Activated naive CD8-positive, alpha-beta T cell treated with anti-CD3 and anti-CD28 coated beads for 36 hours (primary cell): Measurements from ENCODE around the gene EVC. TPM values are rescaled to one million over a fixed set of nuclear protein-coding genes. Genes with fewer than 3 reads are reported as not detected.
A peak's percentile ranks its signal among the peaks of the same experiment; 100 is the strongest.

Experiments used
- DNase-seq: peaks from one replicate; pipeline ENCODE4 v3.0.0; 2021
- H3K27ac Mint-ChIP-seq: one replicate; pipeline ENCODE4 v1.8.0; 2022; ENCODE audit warnings: mild to moderate bottlenecking, moderate library complexity, mixed read lengths
- H3K27me3 Mint-ChIP-seq: one replicate; pipeline ENCODE4 v1.8.0; 2022; ENCODE audit warnings: mild to moderate bottlenecking, mixed read lengths
- H3K36me3 Mint-ChIP-seq: one replicate; pipeline ENCODE4 v1.8.0; 2021; ENCODE audit warnings: mild to moderate bottlenecking, mixed read lengths
- H3K4me1 Mint-ChIP-seq: one replicate; pipeline ENCODE4 v1.8.0; 2021; ENCODE audit warnings: mixed read lengths
- H3K4me3 Mint-ChIP-seq: one replicate; pipeline ENCODE4 v1.8.0; 2022; ENCODE audit warnings: mild to moderate bottlenecking, moderate library complexity, mixed read lengths
- H3K9me3 Mint-ChIP-seq: one replicate; pipeline ENCODE4 v1.8.0; 2022; ENCODE audit warnings: mixed read lengths
- total RNA-seq, 2 experiments: library from RNA; stranded (reverse); gene quantifications; one replicate each; pipeline ENCODE4 v1.2.3, GENCODE V29; 2021

Gene EVC
- total RNA-seq, 2 experiments from 2014 or later, result 0.06 to 0.08 TPM

- H3K27me3 Mint-ChIP-seq, result no peaks in the 10 kb centered on the region
- DNase-seq, result no peak
- H3K4me1 Mint-ChIP-seq, result no peaks in the 10 kb centered on the region
- no peaks in the 10 kb centered on the region for H3K36me3 Mint-ChIP-seq
- H3K27ac Mint-ChIP-seq, result no peak overlapping the region
- H3K9me3 Mint-ChIP-seq, result no peaks in the 10 kb centered on the region
- no peak overlapping the region for H3K4me3 Mint-ChIP-seq
Observed at GRCh38 chr4:5793514-5793913, 82.5 kb downstream of the EVC start.

- DNase-seq, result no peak
- no peaks in the 10 kb centered on the region for H3K27me3 Mint-ChIP-seq
- no peaks in the 10 kb centered on the region for H3K36me3 Mint-ChIP-seq
- no peaks in the 10 kb centered on the region for H3K4me1 Mint-ChIP-seq
- no peak overlapping the region for H3K4me3 Mint-ChIP-seq
- no peaks in the 10 kb centered on the region for H3K9me3 Mint-ChIP-seq
- no peak overlapping the region for H3K27ac Mint-ChIP-seq
Observed at GRCh38 chr4:5795580-5795979, 84.6 kb downstream of the EVC start.

- H3K27ac Mint-ChIP-seq, result no peak overlapping the region
- DNase-seq, result no peak
- H3K4me1 Mint-ChIP-seq, result no peaks in the 10 kb centered on the region
- no peak overlapping the region for H3K4me3 Mint-ChIP-seq
- H3K36me3 Mint-ChIP-seq, result no peaks in the 10 kb centered on the region
- H3K27me3 Mint-ChIP-seq, result no peaks in the 10 kb centered on the region
- H3K9me3 Mint-ChIP-seq, result no peaks in the 10 kb centered on the region
Observed at GRCh38 chr4:5796976-5797375, 86.0 kb downstream of the EVC start.

GRCh38 chr4:5797866-5798265, 86.9 kb downstream of the EVC start:
- DNase-seq, result no peak
- no peaks in the 10 kb centered on the region for H3K4me1 Mint-ChIP-seq
- H3K27me3 Mint-ChIP-seq, result no peaks in the 10 kb centered on the region
- H3K27ac Mint-ChIP-seq, result no peak overlapping the region
- no peaks in the 10 kb centered on the region for H3K9me3 Mint-ChIP-seq
- H3K36me3 Mint-ChIP-seq, result no peaks in the 10 kb centered on the region
- no peak overlapping the region for H3K4me3 Mint-ChIP-seq

- no peaks in the 10 kb centered on the region for H3K9me3 Mint-ChIP-seq
- no peak for DNase-seq
- H3K4me3 Mint-ChIP-seq, result no peak overlapping the region
- no peaks in the 10 kb centered on the region for H3K36me3 Mint-ChIP-seq
- no peaks in the 10 kb centered on the region for H3K27me3 Mint-ChIP-seq
- H3K4me1 Mint-ChIP-seq, result no peaks in the 10 kb centered on the region
- no peak overlapping the region for H3K27ac Mint-ChIP-seq
Observed at GRCh38 chr4:5798462-5798861, 87.5 kb downstream of the EVC start.

- Mint-ChIP-seq H3K36me3 (no peaks in the 10 kb centered on the region), H3K27me3 (no peaks in the 10 kb centered on the region), H3K9me3 (no peaks in the 10 kb centered on the region), H3K4me1 (no peaks in the 10 kb centered on the region), H3K4me3 (no peak overlapping the region), H3K27ac (peak overlapping the region; percentile 36)
- no peak for DNase-seq
Observed at GRCh38 chr4:5798946-5799345, 87.9 kb downstream of the EVC start.

- Mint-ChIP-seq H3K27me3 (no peaks in the 10 kb centered on the region), H3K9me3 (no peaks in the 10 kb centered on the region), H3K36me3 (no peaks in the 10 kb centered on the region), H3K27ac (no peak overlapping the region), H3K4me1 (no peaks in the 10 kb centered on the region), H3K4me3 (no peak overlapping the region)
- DNase-seq, result no peak
Observed at GRCh38 chr4:5799406-5799805, 88.4 kb downstream of the EVC start.

GRCh38 chr4:5800496-5800895, 89.5 kb downstream of the EVC start:
- Mint-ChIP-seq H3K9me3 (no peaks in the 10 kb centered on the region), H3K4me3 (no peak overlapping the region), H3K27ac (no peak overlapping the region), H3K36me3 (no peaks in the 10 kb centered on the region), H3K4me1 (no peaks in the 10 kb centered on the region), H3K27me3 (no peaks in the 10 kb centered on the region)
- DNase-seq, result no peak

GRCh38 chr4:5801696-5802095, 90.7 kb downstream of the EVC start:
- H3K4me3 Mint-ChIP-seq, result no peak overlapping the region
- H3K27ac Mint-ChIP-seq, result no peak overlapping the region
- no peaks in the 10 kb centered on the region for H3K4me1 Mint-ChIP-seq
- no peaks in the 10 kb centered on the region for H3K9me3 Mint-ChIP-seq
- H3K27me3 Mint-ChIP-seq, result no peaks in the 10 kb centered on the region
- DNase-seq, result no peak
- no peaks in the 10 kb centered on the region for H3K36me3 Mint-ChIP-seq

- Mint-ChIP-seq H3K4me3 (no peak overlapping the region), H3K27ac (no peak overlapping the region), H3K36me3 (no peaks in the 10 kb centered on the region), H3K27me3 (no peaks in the 10 kb centered on the region), H3K9me3 (no peaks in the 10 kb centered on the region), H3K4me1 (no peaks in the 10 kb centered on the region)
- no peak for DNase-seq
Observed at GRCh38 chr4:5802565-5802964, 91.6 kb downstream of the EVC start.

GRCh38 chr4:5804656-5805055, 93.7 kb downstream of the EVC start:
- Mint-ChIP-seq H3K4me1 (no peaks in the 10 kb centered on the region), H3K4me3 (no peak overlapping the region), H3K36me3 (no peaks in the 10 kb centered on the region), H3K27ac (no peak overlapping the region), H3K9me3 (no peaks in the 10 kb centered on the region), H3K27me3 (no peaks in the 10 kb centered on the region)
- no peak for DNase-seq

- Mint-ChIP-seq H3K27me3 (no peaks in the 10 kb centered on the region), H3K36me3 (no peaks in the 10 kb centered on the region), H3K27ac (no peak overlapping the region), H3K4me3 (no peak overlapping the region), H3K4me1 (no peaks in the 10 kb centered on the region), H3K9me3 (no peaks in the 10 kb centered on the region)
- DNase-seq, result no peak
Observed at GRCh38 chr4:5805270-5805669, 94.3 kb downstream of the EVC start.

GRCh38 chr4:5808081-5808741, 97.2 kb downstream of the EVC start:
- no peak overlapping the region for H3K4me3 Mint-ChIP-seq
- H3K36me3 Mint-ChIP-seq, result no peaks in the 10 kb centered on the region
- H3K4me1 Mint-ChIP-seq, result no peaks in the 10 kb centered on the region
- no peak overlapping the region for H3K27ac Mint-ChIP-seq
- H3K27me3 Mint-ChIP-seq, result no peaks in the 10 kb centered on the region
- DNase-seq, result no peak
- H3K9me3 Mint-ChIP-seq, result no peaks in the 10 kb centered on the region

- Mint-ChIP-seq H3K27ac (no peak overlapping the region), H3K4me3 (no peak overlapping the region), H3K9me3 (no peaks in the 10 kb centered on the region), H3K4me1 (no peaks in the 10 kb centered on the region), H3K27me3 (no peaks in the 10 kb centered on the region), H3K36me3 (no peaks in the 10 kb centered on the region)
- no peak for DNase-seq
Observed at GRCh38 chr4:5809216-5809776, 98.3 kb downstream of the EVC start.

- H3K9me3 Mint-ChIP-seq, result no peaks in the 10 kb centered on the region
- no peak overlapping the region for H3K4me3 Mint-ChIP-seq
- DNase-seq, result no peak
- no peaks in the 10 kb centered on the region for H3K36me3 Mint-ChIP-seq
- H3K27ac Mint-ChIP-seq, result no peak overlapping the region
- H3K4me1 Mint-ChIP-seq, result no peaks in the 10 kb centered on the region
- H3K27me3 Mint-ChIP-seq, result no peaks in the 10 kb centered on the region
Observed at GRCh38 chr4:5810151-5810550, 99.2 kb downstream of the EVC start.

GRCh38 chr4:5810770-5811430, 99.9 kb downstream of the EVC start:
- Mint-ChIP-seq H3K4me3 (no peak overlapping the region), H3K9me3 (no peaks in the 10 kb centered on the region), H3K27ac (no peak overlapping the region), H3K36me3 (no peaks in the 10 kb centered on the region), H3K4me1 (no peaks in the 10 kb centered on the region), H3K27me3 (no peaks in the 10 kb centered on the region)
- no peak for DNase-seq
